H9 (cell line): ENCODE data around the gene CDH23. TPM values are rescaled to one million over a fixed set of nuclear protein-coding genes. Genes with fewer than 3 reads are reported as not detected.
A peak's percentile ranks its signal among the peaks of the same experiment; 100 is the strongest.

Experiments used
- DNase-seq: peaks from one replicate; pipeline ENCODE4 v3.0.0-alpha.2; 2017
- H2AFZ ChIP-seq: one replicate; pipeline ENCODE4 v1.6.1; 2013; ENCODE audit warnings: mild to moderate bottlenecking, low read length, control low read depth, moderate library complexity
- H2AK5ac ChIP-seq: 2 replicates; pipeline ENCODE4 v1.6.1; 2013; ENCODE audit warnings: low read length, control low read depth, mixed read lengths; ENCODE audit not compliant: insufficient read length
- H2BK120ac ChIP-seq: one replicate; pipeline ENCODE4 v1.6.1; 2013; ENCODE audit warnings: low read depth, mild to moderate bottlenecking, low read length, control low read depth, inconsistent platforms; ENCODE audit not compliant: poor library complexity, severe bottlenecking
- H2BK12ac ChIP-seq: 2 replicates; pipeline ENCODE4 v1.6.1; 2013; ENCODE audit warnings: low read length, control low read depth, mixed read lengths, low read depth; ENCODE audit not compliant: insufficient read length
- H2BK15ac ChIP-seq: 2 replicates; pipeline ENCODE4 v1.6.1; 2013; ENCODE audit warnings: low read depth, low read length, control low read depth
- H2BK20ac ChIP-seq: one replicate; pipeline ENCODE4 v1.6.1; 2013; ENCODE audit warnings: low read depth, mild to moderate bottlenecking, low read length, control low read depth, inconsistent platforms; ENCODE audit not compliant: poor library complexity, severe bottlenecking
- H2BK5ac ChIP-seq: 2 replicates; pipeline ENCODE4 v1.6.1; 2013; ENCODE audit warnings: low read length, control low read depth, mixed read lengths; ENCODE audit not compliant: insufficient read length
- H3K14ac ChIP-seq: 2 replicates; pipeline ENCODE4 v1.6.1; 2013; ENCODE audit warnings: low read length, control low read depth; ENCODE audit not compliant: insufficient read depth
- H3K18ac ChIP-seq: 2 replicates; pipeline ENCODE4 v1.6.1; 2013; ENCODE audit warnings: low read depth, mild to moderate bottlenecking, mixed read lengths, low read length, control low read depth; ENCODE audit not compliant: insufficient read length
- H3K23ac ChIP-seq: 2 replicates; pipeline ENCODE4 v1.6.1; 2013; ENCODE audit warnings: low read length, control low read depth, mixed read lengths, low read depth; ENCODE audit not compliant: insufficient read length
- H3K23me2 ChIP-seq: 2 replicates; pipeline ENCODE4 v1.6.1; 2013; ENCODE audit warnings: low read depth, mild to moderate bottlenecking, mixed read lengths, low read length, control low read depth; ENCODE audit not compliant: insufficient read length, poor library complexity, severe bottlenecking
- H3K27ac ChIP-seq: 2 replicates; pipeline ENCODE4 v1.5.1; 2013; ENCODE audit warnings: low read length, control low read depth, mixed read lengths, low read depth; ENCODE audit not compliant: insufficient read length
- H3K27me3 ChIP-seq: 2 replicates; pipeline ENCODE4 v1.6.1; 2013; ENCODE audit warnings: low read length, control low read depth, inconsistent platforms; ENCODE audit not compliant: insufficient read depth
- H3K4ac ChIP-seq: 2 replicates; pipeline ENCODE4 v1.6.1; 2013; ENCODE audit warnings: low read depth, mild to moderate bottlenecking, control low read depth, inconsistent platforms, low read length, moderate library complexity
- H3K4me1 ChIP-seq: 2 replicates; pipeline ENCODE4 v1.6.1; 2013; ENCODE audit warnings: low read length, control low read depth, inconsistent platforms; ENCODE audit not compliant: insufficient read depth
- H3K4me2 ChIP-seq: 2 replicates; pipeline ENCODE4 v1.6.1; 2013; ENCODE audit warnings: low read length, control low read depth, mixed read lengths; ENCODE audit not compliant: insufficient read length, insufficient read depth
- H3K56ac ChIP-seq: 2 replicates; pipeline ENCODE4 v1.6.1; 2013; ENCODE audit warnings: low read depth, mild to moderate bottlenecking, mixed read lengths, low read length, control low read depth; ENCODE audit not compliant: insufficient read length
- H3K79me1 ChIP-seq: 2 replicates; pipeline ENCODE4 v1.6.1; 2013; ENCODE audit warnings: low read depth, mild to moderate bottlenecking, moderate library complexity, low read length, control low read depth, inconsistent platforms; ENCODE audit not compliant: insufficient read depth, poor library complexity, severe bottlenecking
- H3K79me2 ChIP-seq: 2 replicates; pipeline ENCODE4 v1.6.1; 2013; ENCODE audit warnings: low read length, control low read depth, inconsistent platforms; ENCODE audit not compliant: insufficient read depth
- H3K9ac ChIP-seq: 2 replicates; pipeline ENCODE4 v1.6.1; 2013; ENCODE audit warnings: low read length, control low read depth, mixed read lengths; ENCODE audit not compliant: insufficient read length; ENCODE audit errors: extremely low read depth
- H3K9me3 ChIP-seq: one replicate; pipeline ENCODE4 v1.6.1; 2013; ENCODE audit warnings: low read depth, low read length, inconsistent platforms; ENCODE audit not compliant: control insufficient read depth
- H3T11ph ChIP-seq: one replicate; pipeline ENCODE4 v1.6.1; 2013; ENCODE audit warnings: mild to moderate bottlenecking, low read length, control low read depth, inconsistent platforms
- H4K20me1 ChIP-seq: one replicate; pipeline ENCODE4 v1.6.1; 2013; ENCODE audit not compliant: control insufficient read depth, insufficient read length, insufficient read depth
- H4K5ac ChIP-seq: 2 replicates; pipeline ENCODE4 v1.6.1; 2013; ENCODE audit warnings: low read depth, mild to moderate bottlenecking, mixed read lengths, low read length, control low read depth; ENCODE audit not compliant: insufficient read length
- H4K8ac ChIP-seq: replicated peaks from 2 replicates; pipeline ENCODE4 v1.6.1; 2013; ENCODE audit warnings: low read length, control low read depth, mixed read lengths, low read depth; ENCODE audit not compliant: insufficient read length
- H4K91ac ChIP-seq: 2 replicates; pipeline ENCODE4 v1.6.1; 2013; ENCODE audit warnings: low read depth, mild to moderate bottlenecking, moderate library complexity, mixed read lengths, low read length, control low read depth; ENCODE audit not compliant: insufficient read length
- H3K27ac Mint-ChIP-seq, 3 experiments: 2 replicates in 2 of 3; 3 replicates in 1 of 3; pipeline ENCODE4 v1.8.0; 2020 to 2021; ENCODE audit warnings: mixed read lengths in 3 of 3, mild to moderate bottlenecking in 1 of 3, moderate library complexity in 1 of 3
- H3K27me3 Mint-ChIP-seq: 2 replicates; pipeline ENCODE4 v1.8.0; 2021; ENCODE audit warnings: low read depth, mild to moderate bottlenecking, moderate library complexity, mixed read lengths
- H3K36me3 Mint-ChIP-seq, 3 experiments: 2 replicates in 2 of 3; 3 replicates in 1 of 3; pipeline ENCODE4 v1.8.0; 2020 to 2021; ENCODE audit warnings: low read depth in 3 of 3, mixed read lengths in 3 of 3; ENCODE audit not compliant: insufficient read depth in 1 of 3
- H3K4me1 Mint-ChIP-seq, 2 experiments: 2 replicates each; pipeline ENCODE4 v1.8.0; 2020; ENCODE audit warnings: mixed read lengths in 2 of 2
- H3K4me3 Mint-ChIP-seq, 2 experiments: 2 replicates in 1 of 2; 3 replicates in 1 of 2; pipeline ENCODE4 v1.8.0; 2020 to 2021; ENCODE audit warnings: mild to moderate bottlenecking in 2 of 2, mixed read lengths in 2 of 2, moderate library complexity in 1 of 2
- H3K9me3 Mint-ChIP-seq, 2 experiments: 2 replicates in 1 of 2; 3 replicates in 1 of 2; pipeline ENCODE4 v1.8.0; 2020; ENCODE audit warnings: mild to moderate bottlenecking in 2 of 2, mixed read lengths in 2 of 2, moderate library complexity in 1 of 2
- CTCF ChIP-seq: fragments of 200-600 bp; sonication (generic); conservative IDR thresholded peaks from 3 replicates; pipeline ENCODE4 v1.8.0; 2021; ENCODE audit warnings: antibody characterized with exemption, mild to moderate bottlenecking
- WGBS: extraction: QIAGEN DNeasy Blood & Tissue Kit; methylation state at CpG from one replicate; pipeline ENCODE4 v1.1.7; 2013; ENCODE audit warnings: missing lambda C conversion rate, low lambda C conversion rate, mixed read lengths; ENCODE audit not compliant: insufficient read length; ENCODE audit errors: extremely low coverage; 5-methylcytosine and 5-hydroxymethylcytosine counted together
- total RNA-seq: library from RNA; stranded (reverse); gene quantifications from 2 replicates; pipeline ENCODE4 v1.2.1, GENCODE V29; 2021

The CDH23 gene
- total RNA-seq, 1 experiment from 2014 or later, result 2.1 TPM

- peaks cover 86% of the 10 kb centered on the region for H3K27me3 Mint-ChIP-seq
- peaks cover 21% of the 10 kb centered on the region; the same call in 1 of the 2 replicates for H3K4me1 ChIP-seq
Observed at GRCh38 chr10:71657604-71658466, 261.1 kb downstream of the CDH23 start.

More at GRCh38 chr10:71657604-71658466, 261.1 kb downstream of the CDH23 start:
- Mint-ChIP-seq H3K36me3 (peaks cover 0 to 5% (median 0%) of the 10 kb centered on the region in 3 experiments; a peak in 2 of 7 replicates), H3K4me1 (peaks cover 68 to 77% of the 10 kb centered on the region in 2 experiments), H3K9me3 (peaks cover 2 to 8% of the 10 kb centered on the region in 2 experiments; a peak in 1 of 5 replicates), H3K27ac (peak overlapping the region; percentile 52 to 92 (median 75); a peak in 5 of 7 replicates), H3K4me3 (peak overlapping the region; percentile 44 to 61)
- Histone ChIP-seq H2BK120ac (no peak overlapping the region), H2BK20ac (no peak overlapping the region), H3K27ac (no peak overlapping the region), H3K14ac (no peak overlapping the region), H3K4me2 (peak overlapping the region; percentile 16), H3K79me1 (no peaks in the 10 kb centered on the region), H4K8ac (no peak overlapping the region), H2BK15ac (no peak overlapping the region), H3K23ac (no peak overlapping the region), H3K56ac (no peak overlapping the region), H3T11ph (no peak overlapping the region), H2AFZ (no peak overlapping the region), H4K91ac (no peak overlapping the region), H2BK5ac (no peak overlapping the region), H3K79me2 (no peaks in the 10 kb centered on the region), H3K18ac (no peak overlapping the region), H4K5ac (no peak overlapping the region), H3K27me3 (peaks cover 2% of the 10 kb centered on the region; the same call in 1 of the 2 replicates), H2AK5ac (no peak overlapping the region), H3K23me2 (no peaks in the 10 kb centered on the region), H3K9me3 (no peaks in the 10 kb centered on the region), H3K9ac (no peak overlapping the region), H4K20me1 (no peaks in the 10 kb centered on the region), H2BK12ac (no peak overlapping the region), H3K4ac (no peak overlapping the region)
- peak; percentile 64 for DNase-seq
- WGBS, result no CpG with 5 or more reads among the region's 16 CpGs
- no peak for TF ChIP-seq CTCF
